Glutamatergic neuron (in vitro differentiated cells): ENCODE results near the gene ITPRID2. TPM values are rescaled to one million over a fixed set of nuclear protein-coding genes. Genes with fewer than 3 reads are reported as not detected.

ENCODE experiments used
- DNase-seq: peaks from one replicate; pipeline ENCODE4 v3.0.0; 2022
- H3K27ac Mint-ChIP-seq: one replicate; pipeline ENCODE4 v1.8.0; 2020; ENCODE audit warnings: mild to moderate bottlenecking, mixed read lengths, inconsistent platforms; ENCODE audit not compliant: unreplicated experiment
- H3K27me3 Mint-ChIP-seq: one replicate; pipeline ENCODE4 v1.8.0; 2020; ENCODE audit warnings: mild to moderate bottlenecking, moderate library complexity, mixed read lengths, inconsistent platforms; ENCODE audit not compliant: unreplicated experiment
- H3K36me3 Mint-ChIP-seq: one replicate; pipeline ENCODE4 v1.8.0; 2020; ENCODE audit warnings: mild to moderate bottlenecking, mixed read lengths, inconsistent platforms; ENCODE audit not compliant: unreplicated experiment
- H3K4me1 Mint-ChIP-seq: one replicate; pipeline ENCODE4 v1.8.0; 2020; ENCODE audit warnings: mild to moderate bottlenecking, low read depth, mixed read lengths, inconsistent platforms; ENCODE audit not compliant: unreplicated experiment
- H3K4me3 Mint-ChIP-seq: one replicate; pipeline ENCODE4 v1.8.0; 2020; ENCODE audit warnings: mild to moderate bottlenecking, mixed read lengths, inconsistent platforms; ENCODE audit not compliant: unreplicated experiment
- H3K9me3 Mint-ChIP-seq: one replicate; pipeline ENCODE4 v1.8.0; 2020; ENCODE audit warnings: mild to moderate bottlenecking, moderate library complexity, mixed read lengths, inconsistent platforms; ENCODE audit not compliant: unreplicated experiment
- total RNA-seq: library from RNA; stranded (reverse); fragmentation: NEBNext Ultra II Directional; extraction: Animal tissue kit (Norgen Biotek cat#: 25700); gene quantifications from one replicate; pipeline ENCODE4 v1.2.1, GENCODE V29; 2021; ENCODE audit not compliant: unreplicated experiment
- TF ChIP-seq, protein P1 (sequence below): fragments of 200-600 bp; sonication (generic); IDR thresholded peaks from one replicate; pipeline ENCODE4 v1.5.0; 2021; ENCODE audit not compliant: partially characterized antibody, unreplicated experiment

Gene ITPRID2
- total RNA-seq, 1 donor from 2014 or later = 32.8 TPM

DNA sequence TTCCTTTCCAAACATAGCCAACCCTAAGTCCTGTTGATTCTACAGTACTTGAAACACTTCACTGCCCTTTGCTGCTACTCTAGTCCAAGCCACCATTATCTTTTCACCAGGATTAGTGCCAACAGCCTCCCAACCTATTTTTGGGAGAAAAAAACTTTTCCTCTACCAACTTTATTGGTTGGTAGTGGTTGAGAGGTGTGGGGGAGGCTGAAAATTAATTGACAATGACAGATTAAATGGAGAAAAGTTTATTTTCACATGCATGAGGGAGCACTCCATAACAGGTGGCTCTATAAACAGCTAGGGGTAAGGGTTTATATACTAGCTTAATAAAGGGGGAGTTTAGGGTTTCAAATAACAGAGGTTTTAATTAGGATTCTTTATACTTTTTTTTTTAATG is 37.8 kb upstream of the ITPRID2 start:
- H3K36me3 Mint-ChIP-seq = no peaks in the 10 kb centered on the region
- no peaks in the 10 kb centered on the region for H3K27me3 Mint-ChIP-seq
- H3K4me1 Mint-ChIP-seq = no peaks in the 10 kb centered on the region
- no peak overlapping the region for H3K27ac Mint-ChIP-seq
- no peak for DNase-seq
- TF ChIP-seq, protein P1, sequence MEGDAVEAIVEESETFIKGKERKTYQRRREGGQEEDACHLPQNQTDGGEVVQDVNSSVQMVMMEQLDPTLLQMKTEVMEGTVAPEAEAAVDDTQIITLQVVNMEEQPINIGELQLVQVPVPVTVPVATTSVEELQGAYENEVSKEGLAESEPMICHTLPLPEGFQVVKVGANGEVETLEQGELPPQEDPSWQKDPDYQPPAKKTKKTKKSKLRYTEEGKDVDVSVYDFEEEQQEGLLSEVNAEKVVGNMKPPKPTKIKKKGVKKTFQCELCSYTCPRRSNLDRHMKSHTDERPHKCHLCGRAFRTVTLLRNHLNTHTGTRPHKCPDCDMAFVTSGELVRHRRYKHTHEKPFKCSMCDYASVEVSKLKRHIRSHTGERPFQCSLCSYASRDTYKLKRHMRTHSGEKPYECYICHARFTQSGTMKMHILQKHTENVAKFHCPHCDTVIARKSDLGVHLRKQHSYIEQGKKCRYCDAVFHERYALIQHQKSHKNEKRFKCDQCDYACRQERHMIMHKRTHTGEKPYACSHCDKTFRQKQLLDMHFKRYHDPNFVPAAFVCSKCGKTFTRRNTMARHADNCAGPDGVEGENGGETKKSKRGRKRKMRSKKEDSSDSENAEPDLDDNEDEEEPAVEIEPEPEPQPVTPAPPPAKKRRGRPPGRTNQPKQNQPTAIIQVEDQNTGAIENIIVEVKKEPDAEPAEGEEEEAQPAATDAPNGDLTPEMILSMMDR = no peak
- no peak overlapping the region for H3K4me3 Mint-ChIP-seq
- no peaks in the 10 kb centered on the region for H3K9me3 Mint-ChIP-seq

DNA sequence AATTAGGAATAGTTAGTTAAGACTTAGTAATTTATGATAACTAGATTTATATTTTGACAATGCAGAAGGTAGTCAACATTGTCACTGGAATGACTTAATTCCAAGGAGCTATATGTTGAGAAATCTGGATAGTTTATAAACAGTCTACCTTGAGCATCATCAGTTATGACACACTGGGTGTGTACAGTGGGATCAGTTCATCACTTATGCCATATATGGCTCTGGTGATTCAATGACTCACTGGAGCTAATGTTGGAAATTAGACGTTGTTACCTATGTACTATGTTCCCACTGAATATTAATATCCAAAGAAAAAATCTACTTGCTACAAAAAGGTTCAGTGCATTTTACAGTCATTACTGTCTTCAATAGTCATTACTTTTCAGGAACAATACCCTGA is 34.0 kb upstream of the ITPRID2 start:
- Mint-ChIP-seq H3K4me1 (no peaks in the 10 kb centered on the region), H3K9me3 (no peaks in the 10 kb centered on the region), H3K36me3 (no peaks in the 10 kb centered on the region), H3K4me3 (no peak overlapping the region), H3K27ac (no peak overlapping the region), H3K27me3 (peaks cover 2% of the 10 kb centered on the region)
- no peak for DNase-seq
- TF ChIP-seq, protein P1 = no peak

DNA sequence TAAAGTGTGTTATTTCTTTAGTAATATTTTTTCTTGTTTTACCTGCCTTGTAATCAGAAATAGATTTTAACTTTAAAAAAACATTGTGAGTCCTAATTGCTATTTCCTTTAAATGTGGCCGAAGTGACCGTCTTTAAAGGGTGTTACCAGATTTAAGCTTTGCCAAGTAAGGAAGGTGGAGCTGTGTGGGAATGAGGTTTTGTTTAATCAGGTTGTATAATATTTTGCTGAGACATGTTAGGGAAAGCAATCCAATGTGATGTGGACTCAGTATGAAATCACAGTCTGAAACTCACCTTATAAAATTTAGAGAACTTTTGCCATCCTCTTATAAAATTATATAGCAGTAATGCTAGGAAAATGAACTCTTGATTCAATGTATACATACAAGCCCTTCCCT is 32.9 kb upstream of the ITPRID2 start:
- DNase-seq = no peak
- Mint-ChIP-seq H3K4me3 (no peak overlapping the region), H3K27me3 (peaks cover 2% of the 10 kb centered on the region), H3K4me1 (no peaks in the 10 kb centered on the region), H3K9me3 (no peaks in the 10 kb centered on the region), H3K36me3 (no peaks in the 10 kb centered on the region), H3K27ac (no peak overlapping the region)
- TF ChIP-seq, protein P1 = no peak

DNA sequence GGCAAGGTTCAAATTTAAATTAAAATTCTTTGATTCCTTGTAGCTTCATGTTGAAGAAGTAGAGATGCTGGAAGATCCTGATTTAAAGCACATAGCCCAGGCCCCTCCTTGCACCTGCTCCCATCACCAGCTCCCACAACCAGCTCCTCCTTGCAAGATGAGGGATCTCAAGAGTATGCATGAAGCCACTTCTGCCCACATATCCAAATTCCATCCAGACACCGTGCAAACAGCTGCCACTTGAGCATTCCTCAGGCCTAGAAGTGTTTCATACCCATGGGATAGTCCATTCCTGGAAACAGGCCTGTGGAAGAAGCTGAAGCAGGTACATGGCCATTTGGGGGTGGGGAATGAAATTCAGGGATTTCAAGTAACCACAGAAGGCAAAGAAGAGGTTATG is 32.4 kb upstream of the ITPRID2 start:
- TF ChIP-seq, protein P1 = no peak
- no peak overlapping the region for H3K27ac Mint-ChIP-seq
- no peaks in the 10 kb centered on the region for H3K36me3 Mint-ChIP-seq
- no peak overlapping the region for H3K4me3 Mint-ChIP-seq
- H3K27me3 Mint-ChIP-seq = peaks cover 2% of the 10 kb centered on the region
- no peak for DNase-seq
- no peaks in the 10 kb centered on the region for H3K4me1 Mint-ChIP-seq
- no peaks in the 10 kb centered on the region for H3K9me3 Mint-ChIP-seq

DNA sequence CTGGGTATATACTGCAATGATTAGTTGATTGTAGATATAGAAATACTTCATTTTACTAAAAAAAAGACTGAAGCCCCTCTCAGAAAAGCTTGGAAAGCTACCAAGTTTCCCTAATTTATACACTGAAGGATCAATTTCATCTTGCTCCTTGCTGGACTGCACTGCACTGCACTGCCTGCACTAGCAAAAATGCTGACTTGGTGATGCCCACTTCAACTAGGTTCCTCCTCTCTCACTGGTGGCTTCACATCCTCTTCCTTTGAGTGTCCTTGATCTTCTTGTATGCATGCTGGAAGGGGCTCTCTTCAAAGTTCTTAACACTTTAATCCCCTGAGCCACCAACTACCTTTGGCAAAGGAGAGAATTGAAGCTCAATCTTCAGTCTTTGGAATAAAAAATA is 31.7 kb upstream of the ITPRID2 start:
- Mint-ChIP-seq H3K36me3 (no peaks in the 10 kb centered on the region), H3K27me3 (peaks cover 2% of the 10 kb centered on the region), H3K9me3 (no peaks in the 10 kb centered on the region), H3K4me1 (no peaks in the 10 kb centered on the region), H3K27ac (no peak overlapping the region), H3K4me3 (no peak overlapping the region)
- DNase-seq = no peak
- TF ChIP-seq, protein P1 = no peak
